Measurements from ENCODE around the gene CNOT8. TPM values are rescaled to one million over a fixed set of nuclear protein-coding genes. Genes with fewer than 3 reads are reported as not detected.

CNOT8 gene
- total RNA-seq, 4 donors from 2014 or later = 70.3 to 123 (median 88.6) TPM

- no peaks in the 10 kb centered on the region for H3K9me3 ChIP-seq
- no peak overlapping the region for H3K4me3 ChIP-seq (replicated peaks in 1 of 3)
- H3K27ac ChIP-seq = peak overlapping the region in 1 of 3 donors; percentile 23
- TF ChIP-seq POLR2A (IDR thresholded peaks at IDR 0.05) (no peak), CTCF (IDR thresholded peaks at IDR 0.05) (no peak)
- H3K4me1 ChIP-seq = peaks cover 9 to 28% of the 10 kb centered on the region in 2 donors
- intact Hi-C loops (cut with DNase I) = no loop called here
- H3K36me3 ChIP-seq = peaks cover 3 to 8% of the 10 kb centered on the region in 2 donors
- WGBS, 2 donors = 84 to 90% methylated on average over 6 of the region's 6 CpGs
- no peak for DNase-seq
- H3K27me3 ChIP-seq = no peaks in the 10 kb centered on the region
Measured at GRCh38 chr5:154837009-154837901, 21.2 kb upstream of the CNOT8 start.

DNA sequence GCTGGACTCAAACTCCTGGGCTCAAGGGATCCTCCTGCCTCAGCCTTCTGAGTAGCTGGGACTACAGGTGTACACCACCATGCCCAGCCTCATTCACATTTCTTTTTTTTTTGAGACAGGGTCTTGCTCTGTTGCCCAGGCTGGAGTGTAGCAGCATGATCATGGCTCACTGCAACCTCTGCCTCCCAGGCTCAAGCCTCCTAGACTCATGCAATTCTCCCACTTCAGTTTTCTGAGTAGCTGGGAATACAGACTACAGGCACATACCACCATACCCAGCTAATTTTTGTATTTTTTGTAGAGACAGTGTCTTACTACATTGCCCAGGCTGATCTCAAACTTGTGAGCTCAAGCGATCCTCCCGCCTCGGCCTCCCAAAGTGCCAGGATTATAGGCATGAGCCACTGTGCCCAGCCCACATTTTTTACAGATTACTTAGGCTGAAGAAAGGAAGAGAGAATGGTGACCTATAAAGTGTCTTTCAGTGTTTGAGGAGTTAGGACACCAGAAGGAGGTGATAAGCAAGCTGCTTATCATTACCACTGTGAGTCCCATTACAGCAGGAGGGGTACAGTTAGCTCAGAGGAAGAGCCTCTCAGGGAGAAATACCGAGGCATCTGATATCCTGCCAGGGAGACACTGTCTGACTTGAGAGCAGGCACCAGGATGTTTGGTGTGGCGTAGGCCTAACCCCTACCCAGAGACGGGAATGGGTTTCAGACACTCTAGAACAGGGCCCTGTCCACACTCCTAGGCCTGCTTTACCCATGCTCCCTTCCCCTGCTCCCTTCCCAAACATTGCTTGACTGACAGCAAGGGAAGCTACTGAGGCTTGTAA, 17.8 kb upstream of the CNOT8 start:
- H3K27ac ChIP-seq = peak overlapping the region in 2 of 3 donors; percentile 9 to 37
- peaks cover 3 to 8% of the 10 kb centered on the region in 2 donors for H3K36me3 ChIP-seq
- 81% methylated on average over 6 of the region's 6 CpGs for WGBS, 2 donors
- H3K9me3 ChIP-seq = no peaks in the 10 kb centered on the region
- TF ChIP-seq CTCF (IDR thresholded peaks at IDR 0.05) = no peak
- TF ChIP-seq POLR2A (IDR thresholded peaks at IDR 0.05) = no peak
- peaks cover 4 to 36% of the 10 kb centered on the region in 2 donors for H3K4me1 ChIP-seq
- no peak for DNase-seq
- H3K27me3 ChIP-seq = no peaks in the 10 kb centered on the region
- H3K4me3 ChIP-seq (replicated peaks in 1 of 3) = no peak overlapping the region
- intact Hi-C loops (cut with DNase I) = no loop called here

DNA sequence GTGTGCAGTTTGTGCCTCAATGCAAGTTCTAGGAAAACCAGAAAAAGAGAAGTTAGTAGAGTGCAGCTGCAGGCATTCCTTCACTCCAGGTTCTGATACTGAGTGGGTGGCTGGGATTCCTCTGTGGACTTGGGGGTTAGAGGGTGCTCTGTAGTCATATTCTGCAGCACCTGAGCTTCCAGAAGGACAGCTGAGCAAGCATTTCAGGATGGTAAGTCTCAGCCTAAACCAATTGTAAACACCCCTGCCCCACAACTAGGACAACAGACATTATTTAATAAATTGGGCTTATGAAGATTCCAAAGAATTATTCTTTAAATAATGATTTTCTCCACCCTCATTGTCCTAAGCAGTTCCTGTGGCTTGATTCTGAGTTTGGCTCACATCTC, 17.2 kb upstream of the CNOT8 start:
- DNase-seq = no peak
- H3K4me3 ChIP-seq (replicated peaks in 1 of 3) = no peak overlapping the region
- peak overlapping the region in 2 of 3 donors; percentile 9 to 37 for H3K27ac ChIP-seq
- intact Hi-C loops (cut with DNase I) = no loop called here
- no peaks in the 10 kb centered on the region for H3K27me3 ChIP-seq
- H3K36me3 ChIP-seq = peaks cover 3 to 8% of the 10 kb centered on the region in 2 donors
- H3K9me3 ChIP-seq = no peaks in the 10 kb centered on the region
- TF ChIP-seq CTCF (IDR thresholded peaks at IDR 0.05) = no peak
- TF ChIP-seq POLR2A (IDR thresholded peaks at IDR 0.05) = no peak
- H3K4me1 ChIP-seq = peaks cover 3 to 31% of the 10 kb centered on the region in 2 donors

GRCh38 chr5:154842689-154843530, 15.5 kb upstream of the CNOT8 start:
- intact Hi-C loops (cut with DNase I) = no loop called here
- DNase-seq = no peak
- Histone ChIP-seq H3K9me3 (no peaks in the 10 kb centered on the region), H3K27ac (no peak overlapping the region), H3K36me3 (peaks cover 0 to 4% of the 10 kb centered on the region in 2 donors), H3K4me1 (peaks cover 3 to 36% of the 10 kb centered on the region in 2 donors), H3K27me3 (no peaks in the 10 kb centered on the region), H3K4me3 (replicated peaks in 1 of 3) (no peak overlapping the region)
- TF ChIP-seq CTCF (IDR thresholded peaks at IDR 0.05) (no peak), POLR2A (IDR thresholded peaks at IDR 0.05) (no peak)
- WGBS, 2 donors = 79 to 90% methylated on average over 6 of the region's 6 CpGs
